Measurements from ENCODE around the gene JAKMIP2. TPM values are rescaled to one million over a fixed set of nuclear protein-coding genes. Genes with fewer than 3 reads are reported as not detected.

Gene JAKMIP2
- total and polyA plus RNA-seq, 10 of the 15 experiments (the other 5 are each of a cell fraction or from before 2014, with no cell fraction given): 0.51 to 1.8 (median 0.89) TPM

- CTCF ChIA-PET: no interaction called here
- Histone ChIP-seq H2AFZ (ENCODE audit: control insufficient read depth, low read depth, low read length) (no peak overlapping the region), H3K4me3 (no peak overlapping the region), H3K4me1 (ENCODE audit: control insufficient read depth, insufficient read depth, low read length) (no peaks in the 10 kb centered on the region), H3K27me3 (replicated peaks in 1 of 2; ENCODE audit: control insufficient read depth in 2 of 2, insufficient read depth in 2 of 2, low read length in 1 of 2) (no peaks in the 10 kb centered on the region), H3K9me3 (replicated peaks; ENCODE audit: control insufficient read depth, insufficient read depth, low read length) (no peaks in the 10 kb centered on the region), H3K27ac (ENCODE audit: control insufficient read depth, insufficient read depth) (no peak overlapping the region), H3K9ac (ENCODE audit: control insufficient read depth, insufficient read depth, low read length) (no peak overlapping the region), H3K36me3 (ENCODE audit: control insufficient read depth in 2 of 2, insufficient read depth in 2 of 2, low read length in 1 of 2) (no peaks in the 10 kb centered on the region), H3K4me2 (ENCODE audit: control insufficient read depth, insufficient read depth) (no peak overlapping the region), H3K79me2 (ENCODE audit: control insufficient read depth, insufficient read depth, low read length) (no peaks in the 10 kb centered on the region), H4K20me1 (ENCODE audit: control insufficient read depth, insufficient read depth) (no peaks in the 10 kb centered on the region)
- in situ Hi-C loops (cut with MboI): no loop called here
- WGBS (ENCODE audit: insufficient coverage, insufficient replicate concordance, low lambda C conversion rate, missing lambda C conversion rate): 0% methylated on average over 2 of the region's 2 CpGs
- intact Hi-C loops (cut with micrococcal nuclease; ENCODE audit: unreplicated experiment): no loop called here
- TF ChIP-seq BMI1 (IDR thresholded peaks at IDR 0.05; ENCODE audit: borderline replicate concordance): no peak
- no peak for TF ChIP-seq USF1 (IDR thresholded peaks at IDR 0.05; ENCODE audit: borderline replicate concordance, extremely low read length, insufficient read depth, low read depth, low read length)
- TF ChIP-seq ZBTB11 (CRISPR knock-in tag; IDR thresholded peaks at IDR 0.05): no peak
- TF ChIP-seq YBX1 (IDR thresholded peaks at IDR 0.05): no peak
- TF ChIP-seq ZNF687 (IDR thresholded peaks at IDR 0.05): no peak
- no peak for TF ChIP-seq TCF12 (IDR thresholded peaks at IDR 0.05; ENCODE audit: low read depth, low read length)
- TF ChIP-seq ATF7 (IDR thresholded peaks at IDR 0.05; ENCODE audit: low read depth): no peak
- SMC1A ChIA-PET (ENCODE audit: uncharacterized antibody, unreplicated experiment): no interaction called here
- no TSS peak for BruUV-seq (replicated peaks)
- DNase-seq (ENCODE audit: low read depth, low spot score) (no peak), ATAC-seq (no peak), FAIRE-seq (no peak)
- POLR2A ChIA-PET: no interaction called here
- RAD21 ChIA-PET (ENCODE audit: unreplicated experiment): no interaction called here
Measured at GRCh38 chr5:147668385-147668784, 114.1 kb downstream of the JAKMIP2 start.

Measured in GM12878 (cell line).